WTC11 (cell line): ENCODE measurements around the gene CHST3. TPM values are rescaled to one million over a fixed set of nuclear protein-coding genes. Genes with fewer than 3 reads are reported as not detected.

Experiments used
- ATAC-seq: fragments of 200-7000 bp; cut with Tn5 transposase; 2 replicates; pipeline ENCODE4 v1.10.0; 2021; ENCODE audit warnings: mild to moderate bottlenecking, moderate library complexity
- Bru-seq: library from RNA; stranded (reverse); fragments of 400-500 nt; gene quantifications from one replicate; lab custom pipeline; 2021; lab: Mats Ljungman, UMichigan
- CTCF ChIA-PET: fragments of 300-600 bp; sonication (Branson Sonifier 250); formaldehyde crosslinking; loops from one replicate; lab custom pipeline; 2021; ENCODE audit warnings: antibody characterized with exemption; lab: Charles Lee
- POLR2A ChIA-PET: fragments of 350-600 bp; sonication (Branson Sonifier 250); formaldehyde crosslinking; loops from one replicate; lab custom pipeline; 2021; ENCODE audit warnings: antibody characterized with exemption; lab: Charles Lee
- DNase-seq: peaks from one replicate; pipeline ENCODE4 v3.0.0; 2021; ENCODE audit warnings: low spot score
- H3K27ac Mint-ChIP-seq: 2 replicates; pipeline ENCODE4 v1.8.0; 2021; ENCODE audit warnings: mixed read lengths
- H3K27me3 Mint-ChIP-seq: 2 replicates; pipeline ENCODE4 v1.8.0; 2021; ENCODE audit warnings: low read depth, mild to moderate bottlenecking, moderate library complexity, mixed read lengths
- H3K36me3 Mint-ChIP-seq: 2 replicates; pipeline ENCODE4 v1.8.0; 2021; ENCODE audit warnings: mixed read lengths
- H3K4me1 Mint-ChIP-seq: 2 replicates; pipeline ENCODE4 v1.8.0; 2022; ENCODE audit warnings: mixed read lengths
- H3K4me3 Mint-ChIP-seq: 2 replicates; pipeline ENCODE4 v1.8.0; 2021; ENCODE audit warnings: mild to moderate bottlenecking, moderate library complexity, mixed read lengths
- H3K9me3 Mint-ChIP-seq: 2 replicates; pipeline ENCODE4 v1.8.0; 2021; ENCODE audit warnings: mixed read lengths
- ARID4B ChIP-seq: sonication (generic); formaldehyde crosslinking; IDR thresholded peaks from 2 replicates; pipeline ENCODE4 v1.8.0; 2023; ENCODE audit warnings: missing genetic modification reagents, mild to moderate bottlenecking, borderline replicate concordance
- E2F4 ChIP-seq: sonication (generic); formaldehyde crosslinking; IDR thresholded peaks from 2 replicates; pipeline ENCODE4 v1.8.1; 2022; ENCODE audit warnings: low read depth, mild to moderate bottlenecking, moderate library complexity, missing genetic modification reagents, borderline replicate concordance
- E2F5 ChIP-seq: sonication (generic); formaldehyde crosslinking; IDR thresholded peaks from 2 replicates; pipeline ENCODE4 v1.8.1; 2022; ENCODE audit warnings: mild to moderate bottlenecking, moderate library complexity, missing genetic modification reagents
- EMX1 ChIP-seq: fragments of 250-450 bp; sonication (Bioruptor Pico); IDR thresholded peaks from 2 replicates; pipeline ENCODE4 v1.8.0; 2021; ENCODE audit warnings: mild to moderate bottlenecking
- ESRRA ChIP-seq: sonication (generic); formaldehyde crosslinking; IDR thresholded peaks from 2 replicates; pipeline ENCODE4 v1.8.1; 2022; ENCODE audit warnings: mild to moderate bottlenecking, missing genetic modification reagents, borderline replicate concordance
- FOXP4 ChIP-seq: sonication (generic); formaldehyde crosslinking; IDR thresholded peaks from 2 replicates; pipeline ENCODE4 v1.8.0; 2022; ENCODE audit warnings: mild to moderate bottlenecking, missing genetic modification reagents
- HMGXB4 ChIP-seq: sonication (generic); formaldehyde crosslinking; IDR thresholded peaks from 2 replicates; pipeline ENCODE4 v1.8.1; 2023; ENCODE audit warnings: mild to moderate bottlenecking, moderate library complexity, missing genetic modification reagents
- IRF2 ChIP-seq: sonication (generic); formaldehyde crosslinking; IDR thresholded peaks from 2 replicates; pipeline ENCODE4 v1.8.0; 2022; ENCODE audit warnings: low read depth, missing genetic modification reagents, borderline replicate concordance
- KAT7 ChIP-seq: sonication (generic); formaldehyde crosslinking; IDR thresholded peaks from 2 replicates; pipeline ENCODE4 v1.8.1; 2023; ENCODE audit warnings: missing genetic modification reagents, mild to moderate bottlenecking, borderline replicate concordance
- NR1H2 ChIP-seq: sonication (generic); formaldehyde crosslinking; IDR thresholded peaks from 2 replicates; pipeline ENCODE4 v1.9.0; 2021; ENCODE audit warnings: mild to moderate bottlenecking, moderate library complexity, missing genetic modification reagents
- PRRX2 ChIP-seq: fragments of 250-450 bp; sonication (Bioruptor Pico); IDR thresholded peaks from 2 replicates; pipeline ENCODE4 v1.8.0; 2021; ENCODE audit warnings: mild to moderate bottlenecking
- RORB ChIP-seq: fragments of 250-450 bp; sonication (Bioruptor Pico); IDR thresholded peaks from 2 replicates; pipeline ENCODE4 v1.9.0; 2021; ENCODE audit warnings: mild to moderate bottlenecking
- SP1 ChIP-seq: sonication (generic); formaldehyde crosslinking; conservative IDR thresholded peaks from 2 replicates; pipeline ENCODE4 v1.8.1; 2022; ENCODE audit warnings: missing genetic modification reagents
- TCF7 ChIP-seq: sonication (generic); formaldehyde crosslinking; IDR thresholded peaks from 2 replicates; pipeline ENCODE4 v1.8.0; 2022; ENCODE audit warnings: mild to moderate bottlenecking, low read depth, missing genetic modification reagents, moderate library complexity
- ZNF232 ChIP-seq: sonication (generic); formaldehyde crosslinking; IDR thresholded peaks from 2 replicates; pipeline ENCODE4 v1.8.0; 2022; ENCODE audit warnings: mild to moderate bottlenecking, missing genetic modification reagents
- ZNF263 ChIP-seq: sonication (generic); formaldehyde crosslinking; IDR thresholded peaks from 2 replicates; pipeline ENCODE4 v1.8.1; 2022; ENCODE audit warnings: low read depth, mild to moderate bottlenecking, moderate library complexity, missing genetic modification reagents
- ZNF416 ChIP-seq: fragments of 250-450 bp; sonication (Bioruptor Pico); IDR thresholded peaks from 2 replicates; pipeline ENCODE4 v1.9.0; 2021; ENCODE audit warnings: mild to moderate bottlenecking, inconsistent platforms
- ZNF425 ChIP-seq: fragments of 250-450 bp; sonication (Bioruptor Pico); conservative IDR thresholded peaks from 2 replicates; pipeline ENCODE4 v1.9.0; 2021; ENCODE audit warnings: mild to moderate bottlenecking
- ZNF512 ChIP-seq: sonication (generic); formaldehyde crosslinking; IDR thresholded peaks from 2 replicates; pipeline ENCODE4 v1.8.1; 2022; ENCODE audit warnings: missing genetic modification reagents, borderline replicate concordance
- long read RNA-seq, 3 experiments: library from RNA in 1 of 3; library from capped mRNA in 1 of 3; library from polyadenylated mRNA in 1 of 3; unstranded in 2 of 3; stranded (forward) in 1 of 3; transcript quantifications; one replicate each; pipeline ENCODE4 v2.0.0, GENCODE V29; 2021
- total RNA-seq: library from RNA; stranded (reverse); gene quantifications from 3 replicates; pipeline ENCODE4 v1.2.3, GENCODE V29; 2021

The CHST3 gene
- total RNA-seq (5.6 to 7.0 TPM (median 5.9 TPM) in 3 replicates), Bru-seq, nascent RNA (percentile 47 among the genes with signal in this experiment)
- long read RNA-seq, experiment 1, full-length matches to known transcripts = 10 of 22 reads
- long read RNA-seq, experiment 1, partial matches to known transcripts = 12 of 22 reads
- long read RNA-seq, experiment 1, other reads (novel, unspliced or antisense) = 0 of 22 reads
- long read RNA-seq, experiment 2, partial matches to known transcripts = 0 of 6 reads
- long read RNA-seq, experiment 2, other reads (novel, unspliced or antisense) = 6 of 6 reads
- long read RNA-seq, experiment 3 = 0 reads

- Mint-ChIP-seq H3K27me3 (peaks cover 49% of the 10 kb centered on the region), H3K9me3 (no peaks in the 10 kb centered on the region), H3K4me1 (peaks cover 32% of the 10 kb centered on the region), H3K36me3 (no peaks in the 10 kb centered on the region), H3K27ac (no peak within 1 kb of the TSS), H3K4me3 (peak within 1 kb of the TSS; percentile 87)
- ChIA-PET POLR2A (interaction anchor here (1.3 kb wide), 1 partner anchor 80 kb away, joined by 3 read pairs; no protein-coding TSS in a partner anchor), CTCF (interaction anchor here (0.6 to 2.8 kb wide), 8 partner anchors 8 to 368 kb away, joined by 3 to 20 read pairs (median 4); no protein-coding TSS in a partner anchor)
- DNase-seq (peak; percentile 66), ATAC-seq (peak; percentile 61)
- TF ChIP-seq ZNF416 (CRISPR knock-in tag) = no peak
- no peak for TF ChIP-seq ZNF232 (CRISPR knock-in tag)
- peak; percentile 32; the same call in 1 of the 2 replicates for TF ChIP-seq SP1 (CRISPR knock-in tag)
- no peak for TF ChIP-seq ZNF512 (CRISPR knock-in tag)
- TF ChIP-seq ARID4B (CRISPR knock-in tag) = no peak
- no peak for TF ChIP-seq E2F4 (CRISPR knock-in tag)
- TF ChIP-seq RORB (CRISPR knock-in tag) = no peak
- peak; percentile 40; the same call in 1 of the 2 replicates for TF ChIP-seq E2F5 (CRISPR knock-in tag)
- 0 out of 2 replicates have a peak, but pooled peaks have one; percentile 16 for TF ChIP-seq ESRRA (CRISPR knock-in tag)
- TF ChIP-seq IRF2 = no peak
- peak; percentile 64 for TF ChIP-seq HMGXB4 (CRISPR knock-in tag)
- no peak for TF ChIP-seq PRRX2 (CRISPR knock-in tag)
- no peak for TF ChIP-seq NR1H2
- TF ChIP-seq KAT7 (CRISPR knock-in tag) = peak; percentile 68; the same call in 1 of the 2 replicates
- no peak for TF ChIP-seq EMX1 (CRISPR knock-in tag)
- peak; percentile 70 for TF ChIP-seq ZNF263 (CRISPR knock-in tag)
- TF ChIP-seq ZNF425 (CRISPR knock-in tag) = no peak
- no peak for TF ChIP-seq TCF7 (CRISPR knock-in tag)
- TF ChIP-seq FOXP4 = no peak
These were observed at the start of gene CHST3 for GRCh38 chr10:71964098-71964742. TSS of gene CHST3 (plus strand) at chr10:71964395. CDS start at chr10:72005843, 41,448 bp downstream.
